ENCODE results near the gene SBF2.
"Not testable (repeated sequence)": the region's sequence is repeated elsewhere in the genome, so short reads cannot be mapped to it uniquely, and the experiment has no call there.

Gene SBF2

GRCh38 chr11:9903579-9903978, 390.4 kb downstream of the SBF2 start:
- Histone ChIP-seq H3K4me3 (replicated peaks; ENCODE audit: insufficient read depth, low read length) (no peak overlapping the region), H3K27me3 (ENCODE audit: insufficient read depth, poor library complexity, severe bottlenecking) (no peaks in the 10 kb centered on the region), H3K27ac (replicated peaks) (no peak overlapping the region)
- no peak for TF ChIP-seq POLR2AphosphoS5 (IDR thresholded peaks at IDR 0.05; ENCODE audit: low read depth)
- no peak for TF ChIP-seq SPI1 (IDR thresholded peaks at IDR 0.05; ENCODE audit: borderline replicate concordance, low read depth)
- no peak for TF ChIP-seq CTCF (IDR thresholded peaks at IDR 0.05; ENCODE audit: insufficient read depth, low read length)
- no peak for TF ChIP-seq GABPA (IDR thresholded peaks at IDR 0.05; ENCODE audit: low read depth)
- no peak for TF ChIP-seq REST (IDR thresholded peaks at IDR 0.05; ENCODE audit: insufficient replicate concordance, low read depth)
- no peak for DNase-seq (ENCODE audit: low read depth in 1 of 2, low spot score in 1 of 2)

GRCh38 chr11:9901943-9902342, 392.1 kb downstream of the SBF2 start:
- TF ChIP-seq POLR2AphosphoS5 (IDR thresholded peaks at IDR 0.05; ENCODE audit: low read depth), result no peak
- no peak for TF ChIP-seq REST (IDR thresholded peaks at IDR 0.05; ENCODE audit: insufficient replicate concordance, low read depth)
- no peak for TF ChIP-seq SPI1 (IDR thresholded peaks at IDR 0.05; ENCODE audit: borderline replicate concordance, low read depth)
- no peak for TF ChIP-seq CTCF (IDR thresholded peaks at IDR 0.05; ENCODE audit: insufficient read depth, low read length)
- TF ChIP-seq GABPA (IDR thresholded peaks at IDR 0.05; ENCODE audit: low read depth), result no peak
- H3K27me3 ChIP-seq (ENCODE audit: insufficient read depth, poor library complexity, severe bottlenecking), result no peaks in the 10 kb centered on the region
- DNase-seq (ENCODE audit: low read depth in 1 of 2, low spot score in 1 of 2), result no peak
- H3K4me3 ChIP-seq (replicated peaks; ENCODE audit: insufficient read depth, low read length), result no peak overlapping the region
- H3K27ac ChIP-seq (replicated peaks), result no peak overlapping the region

- not testable (repeated sequence) for H3K27ac ChIP-seq (replicated peaks); H3K27me3 ChIP-seq (ENCODE audit: insufficient read depth, poor library complexity, severe bottlenecking); DNase-seq (ENCODE audit: low read depth in 1 of 2, low spot score in 1 of 2); H3K4me3 ChIP-seq (replicated peaks; ENCODE audit: insufficient read depth, low read length)
Observed at GRCh38 chr11:9900253-9900652, 393.8 kb downstream of the SBF2 start.

GRCh38 chr11:9899676-9900075, 394.3 kb downstream of the SBF2 start:
- no peaks in the 10 kb centered on the region for H3K27me3 ChIP-seq (ENCODE audit: insufficient read depth, poor library complexity, severe bottlenecking)
- TF ChIP-seq SPI1 (IDR thresholded peaks at IDR 0.05; ENCODE audit: borderline replicate concordance, low read depth), result peak; percentile 53; the same call in 1 of the 2 replicates
- TF ChIP-seq CTCF (IDR thresholded peaks at IDR 0.05; ENCODE audit: insufficient read depth, low read length), result no peak
- no peak overlapping the region for H3K27ac ChIP-seq (replicated peaks)
- H3K4me3 ChIP-seq (replicated peaks; ENCODE audit: insufficient read depth, low read length), result no peak overlapping the region
- no peak for DNase-seq (ENCODE audit: low read depth in 1 of 2, low spot score in 1 of 2)
